HL-60/S4 (cell line): ENCODE measurements around the gene TTC17.

Experiments used
- in situ Hi-C: fragments of 300-500 bp; cut with MboI; formaldehyde crosslinking; loops from 2 replicates; pipeline ENCODE4 v1.14.3; 2022; ENCODE audit warnings: low sequenced_read_pairs

Gene TTC17

DNA sequence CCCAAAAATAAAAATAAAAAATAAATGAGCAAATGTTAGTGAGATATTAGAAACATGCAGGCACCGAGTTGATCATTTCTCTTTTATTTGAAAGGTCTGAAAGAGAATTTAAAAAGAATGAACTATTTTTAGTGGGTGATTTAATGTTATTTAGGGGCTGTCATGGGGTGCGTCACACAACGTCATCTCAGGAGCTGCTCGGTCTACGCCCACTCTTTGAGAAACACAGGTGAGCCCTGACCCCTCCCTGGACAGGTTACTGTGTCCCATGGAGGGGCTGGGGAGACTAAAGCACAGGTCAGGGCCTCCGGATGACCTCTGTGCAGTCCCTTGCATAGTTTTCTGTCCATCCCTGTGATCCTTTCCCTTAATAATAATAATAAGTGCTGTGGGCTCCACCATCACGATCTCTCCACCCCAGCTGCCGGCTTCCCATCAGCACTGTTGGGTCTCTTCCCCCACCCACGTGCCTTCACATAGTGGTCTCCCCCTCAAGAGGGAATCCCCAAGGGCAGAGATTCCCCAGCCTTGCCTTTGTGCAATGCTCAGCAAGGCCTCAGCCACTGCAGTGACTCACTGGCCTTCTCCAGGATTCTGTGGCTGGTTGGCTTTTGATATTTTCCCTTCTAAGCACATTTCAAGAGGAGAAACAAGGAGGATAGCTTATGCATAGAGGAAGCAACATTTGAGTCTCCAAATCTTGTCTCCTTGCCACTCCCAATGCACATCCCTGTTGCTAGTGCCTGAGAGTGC is 159.9 kb downstream of the TTC17 start:
- in situ Hi-C loops = no loop called here

DNA sequence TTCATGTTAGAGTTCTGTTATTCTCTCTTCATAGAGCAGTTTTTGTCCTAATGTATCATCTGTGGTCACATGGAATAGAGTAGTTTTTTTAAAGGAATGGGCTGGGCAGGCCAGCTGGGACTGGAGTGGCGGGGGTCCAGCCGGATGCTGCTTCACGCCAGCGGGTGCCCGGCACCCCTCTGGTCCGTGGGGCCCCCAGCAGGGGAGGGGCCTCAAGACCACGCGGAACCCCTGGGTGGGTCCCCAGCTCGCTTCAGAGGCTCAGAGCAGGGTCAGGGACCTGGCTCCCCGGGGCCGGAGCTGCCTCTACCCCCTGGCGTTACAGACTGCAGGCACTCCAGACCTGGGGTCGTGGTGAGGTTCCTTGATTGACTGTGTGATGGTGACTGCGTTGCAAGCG is 162.8 kb downstream of the TTC17 start:
- in situ Hi-C loops = no loop called here

DNA sequence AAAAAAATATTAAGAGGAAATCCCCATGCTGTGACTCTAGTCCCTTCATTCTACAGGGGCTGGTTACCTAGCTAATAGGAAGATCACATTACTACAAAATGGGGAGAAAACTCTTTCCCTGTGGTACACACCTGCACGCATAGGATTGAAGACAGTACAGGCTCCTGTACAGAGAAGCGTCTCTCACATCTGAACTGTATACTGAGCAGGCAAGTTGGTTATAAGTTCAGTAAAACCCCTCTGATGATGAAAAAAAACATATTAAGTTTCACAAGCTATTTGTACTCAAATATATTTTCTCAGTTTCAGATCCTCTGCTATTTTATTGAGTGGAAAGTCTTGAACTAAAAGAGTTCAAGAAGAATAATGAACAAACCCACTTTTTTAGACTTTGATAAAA is 164.9 kb downstream of the TTC17 start:
- in situ Hi-C loops = no loop called here

DNA sequence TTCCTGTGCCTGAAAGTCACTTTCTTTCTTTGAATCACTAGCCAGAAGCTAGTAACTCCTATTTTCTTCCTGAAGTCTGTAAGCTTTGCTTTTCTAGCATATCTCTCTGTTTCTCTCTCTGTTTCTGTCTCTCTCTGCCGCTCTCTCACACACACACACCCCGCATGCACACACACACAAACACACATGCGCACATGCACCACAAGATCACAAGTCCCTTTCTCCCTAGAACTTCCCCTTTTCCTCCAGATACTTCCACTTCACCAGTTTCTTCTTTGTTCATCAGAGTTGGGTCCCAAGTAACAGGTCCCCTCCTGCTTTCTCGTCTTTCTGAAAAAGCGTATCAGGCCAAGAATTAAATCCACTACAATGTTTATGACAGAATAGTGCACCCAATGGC is 173.3 kb downstream of the TTC17 start:
- in situ Hi-C loops = no loop called here

DNA sequence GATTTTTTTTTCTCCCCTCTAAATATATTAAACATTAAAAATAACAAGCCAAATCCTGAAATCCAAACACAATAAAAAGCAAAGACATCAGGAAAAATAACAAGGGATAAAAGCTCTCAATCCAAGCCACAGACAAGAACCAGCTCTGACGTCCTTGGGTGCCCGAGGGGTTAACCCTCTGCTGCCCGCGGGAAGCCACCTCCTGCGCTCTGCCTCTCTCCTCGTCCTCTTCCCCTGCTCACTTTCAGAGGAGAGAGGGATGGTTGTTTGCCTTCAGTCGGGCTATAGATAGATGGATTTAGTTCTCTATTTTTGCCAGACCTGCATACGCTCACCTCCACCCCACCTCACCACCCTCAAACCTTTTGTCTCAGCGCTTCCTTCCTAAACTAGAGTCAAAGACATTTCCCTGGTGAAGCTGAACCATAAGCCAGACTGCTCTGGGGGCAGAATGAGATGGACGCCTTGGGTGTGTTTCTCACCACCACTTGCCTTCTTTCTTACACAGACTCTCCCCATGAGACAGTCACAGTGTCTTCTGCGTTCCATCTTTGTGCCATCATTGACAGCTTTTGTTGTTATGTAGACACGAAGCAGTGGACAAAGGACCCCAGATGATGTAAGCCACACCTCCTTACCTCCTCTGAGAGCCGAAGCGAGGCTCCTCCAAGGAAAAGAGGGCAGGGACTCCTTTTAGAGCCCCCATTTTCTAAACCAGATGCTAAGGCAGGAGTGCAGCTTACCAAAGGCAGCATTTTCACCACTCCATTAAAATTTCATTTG is 179.3 kb downstream of the TTC17 start:
- in situ Hi-C loops = no loop called here

DNA sequence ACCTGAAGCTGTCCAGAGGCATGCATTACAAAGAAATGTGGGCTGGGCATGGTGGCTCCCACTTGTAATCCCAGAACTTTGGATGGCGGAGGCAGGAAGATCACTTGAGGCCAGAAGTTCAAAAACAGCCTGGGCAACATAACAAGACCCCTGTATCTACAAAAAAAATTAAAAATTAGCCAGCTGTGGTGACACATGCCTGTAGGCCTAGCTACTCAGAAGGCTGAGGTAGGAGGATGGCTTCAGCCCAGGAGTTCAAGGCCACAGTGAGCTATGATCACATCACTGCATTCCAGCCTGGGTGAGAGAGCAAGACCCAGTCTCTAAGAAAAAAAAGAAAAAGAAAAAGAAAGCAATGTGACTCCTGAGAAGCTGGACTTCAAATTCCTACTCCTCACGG is 183.3 kb downstream of the TTC17 start:
- in situ Hi-C loops = no loop called here

DNA sequence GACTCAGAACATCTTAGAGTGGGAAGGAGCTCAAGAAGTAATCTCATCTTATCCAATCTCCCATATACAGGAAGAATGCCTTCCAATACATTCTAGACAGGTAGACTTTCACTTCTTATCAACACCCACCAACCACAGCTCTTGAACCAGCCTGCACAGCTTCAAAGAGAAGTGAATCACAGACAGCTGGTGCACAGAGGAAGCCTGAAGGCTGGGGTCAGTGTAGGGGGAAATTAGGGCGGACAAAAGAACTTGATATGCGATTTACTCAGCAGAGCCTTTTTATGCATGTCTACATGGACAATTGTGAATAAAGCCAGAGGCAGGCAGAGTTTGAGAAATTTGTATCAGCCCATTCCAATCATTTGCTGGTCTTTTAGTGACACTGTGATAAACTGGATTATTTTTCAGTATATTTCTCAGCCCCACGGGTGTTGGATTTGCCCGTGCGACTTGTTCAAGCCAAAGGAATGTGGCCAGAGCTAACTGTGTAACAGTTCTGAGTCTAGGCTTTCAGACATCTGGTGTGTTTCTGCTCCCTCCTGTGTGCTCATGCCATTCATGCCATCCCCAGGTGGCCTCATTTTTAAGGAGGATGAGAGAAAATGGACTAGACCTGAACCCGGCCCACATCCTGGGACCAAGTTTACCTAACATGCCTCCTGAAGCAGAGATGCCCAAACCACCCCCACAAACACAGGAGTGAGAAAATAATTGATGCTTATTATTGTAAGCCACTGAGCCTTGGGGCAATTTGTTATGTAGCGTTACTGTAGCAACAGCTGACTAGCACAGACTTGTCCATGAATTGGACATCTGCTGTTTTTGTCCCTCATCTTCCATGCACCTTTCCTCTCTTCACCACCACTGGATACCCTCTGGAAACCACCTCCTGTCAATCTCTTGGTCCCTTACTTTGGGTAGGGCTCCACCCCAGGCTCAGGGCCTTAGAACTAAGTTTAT is 184.3 kb downstream of the TTC17 start:
- in situ Hi-C loops = no loop called here
